PC-9 (cell line): ENCODE results near the gene OR7C2. TPM values are rescaled to one million over a fixed set of nuclear protein-coding genes. Genes with fewer than 3 reads are reported as not detected.
A peak's percentile ranks its signal among the peaks of the same experiment; 100 is the strongest.

ENCODE experiments used
- BruUV-seq: library from RNA; stranded (reverse); fragments of 400-500 nt; replicated peaks from 2 replicates; lab custom pipeline; 2021; lab: Mats Ljungman, UMichigan
- CTCF ChIA-PET: fragments of 300-600 bp; sonication (Branson Sonifier 250); formaldehyde crosslinking; loops from one replicate; lab custom pipeline; 2022; ENCODE audit warnings: antibody characterized with exemption; lab: Charles Lee
- POLR2A ChIA-PET: fragments of 300-600 bp; sonication (Branson Sonifier 250); formaldehyde crosslinking; loops from one replicate; lab custom pipeline; 2022; ENCODE audit warnings: antibody characterized with exemption; ENCODE audit not compliant: unreplicated experiment; lab: Charles Lee
- DNase-seq, 2 experiments: peaks; one replicate each; pipeline versions ENCODE4 v3.0.0 to v3.0.0-alpha.2; 2015 to 2022; ENCODE audit warnings: mixed read lengths in 1 of 2
- H2AFZ ChIP-seq: fragments of 200-600 bp; sonication (generic); 2 replicates; pipeline ENCODE4 v1.8.1; 2017; ENCODE audit warnings: antibody characterized with exemption
- H3F3A ChIP-seq: fragments of 200-600 bp; sonication (generic); 2 replicates; pipeline ENCODE4 v1.8.1; 2017; ENCODE audit warnings: antibody characterized with exemption, mild to moderate bottlenecking, low read depth; ENCODE audit not compliant: insufficient read depth
- H3K27ac ChIP-seq: fragments of 200-600 bp; sonication (generic); 2 replicates; pipeline ENCODE4 v1.6.1; 2016; ENCODE audit warnings: mixed run types
- H3K27me3 ChIP-seq: fragments of 200-600 bp; sonication (generic); 2 replicates; pipeline ENCODE4 v1.6.1; 2016; ENCODE audit warnings: low read depth, mixed run types; ENCODE audit not compliant: insufficient read depth
- H3K36me3 ChIP-seq: fragments of 200-600 bp; sonication (generic); 2 replicates; pipeline ENCODE4 v1.6.1; 2016; ENCODE audit warnings: low read depth, mixed run types
- H3K4me1 ChIP-seq: fragments of 200-600 bp; sonication (generic); replicated peaks from 2 replicates; pipeline ENCODE4 v1.6.1; 2016; ENCODE audit warnings: mixed run types; ENCODE audit not compliant: insufficient read depth
- H3K4me2 ChIP-seq: fragments of 200-600 bp; sonication (generic); 2 replicates; pipeline ENCODE4 v1.6.1; 2017; ENCODE audit warnings: mixed run types
- H3K4me3 ChIP-seq: fragments of 200-600 bp; sonication (generic); 2 replicates; pipeline ENCODE4 v1.6.1; 2016; ENCODE audit warnings: mixed run types
- H3K79me2 ChIP-seq: fragments of 200-600 bp; sonication (generic); 2 replicates; pipeline ENCODE4 v1.6.1; 2017; ENCODE audit warnings: low read depth, mixed run types
- H3K9me2 ChIP-seq: fragments of 200-600 bp; sonication (generic); 2 replicates; pipeline ENCODE4 v1.8.1; 2017; ENCODE audit warnings: mild to moderate bottlenecking; ENCODE audit not compliant: insufficient read depth
- H3K9me3 ChIP-seq: fragments of 200-600 bp; sonication (generic); 2 replicates; pipeline ENCODE4 v1.8.1; 2016; ENCODE audit warnings: low read depth; ENCODE audit not compliant: insufficient read depth
- H4K20me1 ChIP-seq: fragments of 200-600 bp; sonication (generic); 2 replicates; pipeline ENCODE4 v1.8.1; 2017; ENCODE audit not compliant: insufficient read depth
- CTCF ChIP-seq: fragments of 200-600 bp; sonication (generic); conservative IDR thresholded peaks from 2 replicates; pipeline ENCODE4 v1.6.1; 2017; ENCODE audit warnings: mixed run types, antibody characterized with exemption, mild to moderate bottlenecking, moderate library complexity
- EZH2 ChIP-seq: fragments of 200-600 bp; sonication (generic); IDR thresholded peaks from 2 replicates; pipeline ENCODE4 v1.8.0; 2017; ENCODE audit warnings: antibody characterized with exemption, low read depth
- intact Hi-C: fragments of 100-400 bp; cut with micrococcal nuclease; formaldehyde crosslinking; loops from one replicate; pipeline ENCODE4 v1.10.0; 2022; ENCODE audit not compliant: unreplicated experiment
- total RNA-seq: library from RNA; stranded (reverse); gene quantifications from 2 replicates; pipeline ENCODE4 v1.2.3, GENCODE V29; 2021

Gene OR7C2
- total RNA-seq, 1 experiment from 2014 or later, result not detected

- TF ChIP-seq EZH2 (no peak), CTCF (no peak)
- Histone ChIP-seq H4K20me1 (no peaks in the 10 kb centered on the region), H3K79me2 (no peaks in the 10 kb centered on the region), H3K27me3 (no peaks in the 10 kb centered on the region), H2AFZ (no peak overlapping the region), H3K9me3 (peaks cover 10% of the 10 kb centered on the region; the same call in 1 of the 2 replicates), H3K27ac (no peak overlapping the region), H3K9me2 (no peaks in the 10 kb centered on the region; the same call in 1 of the 2 replicates), H3K4me1 (no peaks in the 10 kb centered on the region; the same call in 1 of the 2 replicates), H3K36me3 (no peaks in the 10 kb centered on the region), H3F3A (no peaks in the 10 kb centered on the region), H3K4me2 (no peak overlapping the region), H3K4me3 (no peak overlapping the region)
- POLR2A ChIA-PET, result no interaction called here
- intact Hi-C loops, result no loop called here
- DNase-seq, result no peak
- CTCF ChIA-PET, result no interaction called here
- BruUV-seq, result no TSS peak
Observed at GRCh38 chr19:14915116-14915515, 26.2 kb upstream of the OR7C2 start.

- H3K9me3 ChIP-seq, result peaks cover 9% of the 10 kb centered on the region; the same call in 1 of the 2 replicates
- peak; percentile 6 to 43 for DNase-seq
- intact Hi-C loops, result no loop called here
Observed at GRCh38 chr19:14916848-14917247, 24.4 kb upstream of the OR7C2 start.

GRCh38 chr19:14933506-14933905, 7.8 kb upstream of the OR7C2 start:
- DNase-seq, result peak in 1 of 2 experiments; percentile 51
- no peak overlapping the region for H2AFZ ChIP-seq
- CTCF ChIA-PET, result no interaction called here
- H3K9me2 ChIP-seq, result no peaks in the 10 kb centered on the region
- no peaks in the 10 kb centered on the region for H3K4me1 ChIP-seq
- POLR2A ChIA-PET, result no interaction called here
- TF ChIP-seq CTCF, result no peak
- TF ChIP-seq EZH2, result no peak
- BruUV-seq, result no TSS peak
- intact Hi-C loops, result no loop called here
- H3K9me3 ChIP-seq, result no peaks in the 10 kb centered on the region; the same call in 1 of the 2 replicates
- H4K20me1 ChIP-seq, result no peaks in the 10 kb centered on the region
- no peaks in the 10 kb centered on the region for H3K79me2 ChIP-seq
- no peaks in the 10 kb centered on the region for H3K27me3 ChIP-seq
- H3K4me2 ChIP-seq, result no peak overlapping the region
- no peaks in the 10 kb centered on the region; the same call in 1 of the 2 replicates for H3F3A ChIP-seq
- no peak overlapping the region for H3K27ac ChIP-seq
- H3K36me3 ChIP-seq, result no peaks in the 10 kb centered on the region
- no peak overlapping the region for H3K4me3 ChIP-seq

More at GRCh38 chr19:14916848-14917247, 24.4 kb upstream of the OR7C2 start:
- no peaks in the 10 kb centered on the region for H3K36me3 ChIP-seq
- no peak overlapping the region for H2AFZ ChIP-seq
- no peak overlapping the region for H3K4me2 ChIP-seq
- no peak overlapping the region for H3K4me3 ChIP-seq
- no peak overlapping the region for H3K27ac ChIP-seq
- no peaks in the 10 kb centered on the region for H3K79me2 ChIP-seq
- TF ChIP-seq CTCF (peak; percentile 41; the same call in 1 of the 2 replicates), EZH2 (no peak)
- CTCF ChIA-PET, result interaction anchor here (0.5 kb wide), 1 partner anchor 175 kb away, joined by 4 read pairs; no protein-coding TSS in a partner anchor
- no peaks in the 10 kb centered on the region; the same call in 1 of the 2 replicates for H3K4me1 ChIP-seq
- no peaks in the 10 kb centered on the region for H3F3A ChIP-seq
- BruUV-seq, result no TSS peak
- no peaks in the 10 kb centered on the region; the same call in 1 of the 2 replicates for H3K9me2 ChIP-seq
- no peaks in the 10 kb centered on the region for H4K20me1 ChIP-seq
- H3K27me3 ChIP-seq, result no peaks in the 10 kb centered on the region
- POLR2A ChIA-PET, result no interaction called here
